HEK293 (cell line): ENCODE results near the gene FASN.
A peak's percentile ranks its signal among the peaks of the same experiment; 100 is the strongest.

Source experiments
- BCL11B ChIP-seq: fragments of 450-650 bp; formaldehyde crosslinking; IDR thresholded peaks from 2 replicates; pipeline ENCODE4 v1.5.1; 2016; ENCODE audit warnings: low read depth, missing biosample characterization, missing genetic modification characterization
- EGR2 ChIP-seq: fragments of 450-650 bp; formaldehyde crosslinking; IDR thresholded peaks from 2 replicates; pipeline ENCODE4 v1.5.1; 2016; ENCODE audit warnings: low read depth, missing biosample characterization, missing genetic modification characterization
- KLF10 ChIP-seq: fragments of 450-650 bp; IDR thresholded peaks from 2 replicates; pipeline ENCODE4 v1.5.1; 2018; ENCODE audit warnings: missing biosample characterization, mild to moderate bottlenecking, missing genetic modification characterization
- OVOL3 ChIP-seq: fragments of 450-650 bp; formaldehyde crosslinking; IDR thresholded peaks from 2 replicates; pipeline ENCODE4 v1.5.1; 2016; ENCODE audit warnings: missing biosample characterization, missing genetic modification characterization
- SCRT2 ChIP-seq: fragments of 450-650 bp; formaldehyde crosslinking; IDR thresholded peaks from 2 replicates; pipeline ENCODE4 v1.5.1; 2016; ENCODE audit warnings: missing biosample characterization, missing genetic modification characterization
- YY1 ChIP-seq: fragments of 450-650 bp; formaldehyde crosslinking; IDR thresholded peaks from 2 replicates; pipeline ENCODE4 v1.5.1; 2018; ENCODE audit warnings: missing biosample characterization, missing genetic modification characterization
- ZBTB7A ChIP-seq: fragments of 450-650 bp; formaldehyde crosslinking; IDR thresholded peaks from 2 replicates; pipeline ENCODE4 v1.5.1; 2016; ENCODE audit warnings: low read depth, missing biosample characterization, missing genetic modification characterization
- ZBTB8A ChIP-seq: fragments of 450-650 bp; formaldehyde crosslinking; IDR thresholded peaks from 2 replicates; pipeline ENCODE4 v1.5.1; 2016; ENCODE audit warnings: missing biosample characterization, missing genetic modification characterization
- ZFP37 ChIP-seq: fragments of 450-650 bp; formaldehyde crosslinking; IDR thresholded peaks from 2 replicates; pipeline ENCODE4 v1.5.1; 2016; ENCODE audit warnings: missing biosample characterization, missing genetic modification characterization
- ZIC2 ChIP-seq: fragments of 450-650 bp; formaldehyde crosslinking; IDR thresholded peaks from 2 replicates; pipeline ENCODE4 v1.5.1; 2016; ENCODE audit warnings: missing biosample characterization, missing genetic modification characterization
- ZNF274 ChIP-seq, 2 experiments: fragments of 200-500 bp in 1 of 2; fragments of 450-650 bp in 1 of 2; sonication (Bioruptor generic) in 1 of 2; formaldehyde crosslinking in 1 of 2; IDR thresholded peaks; 2 replicates each; pipeline versions ENCODE4 v1.5.1 to v1.6.1; 2014 to 2016; ENCODE audit warnings: borderline replicate concordance in 1 of 2, inconsistent platforms in 1 of 2, low read length in 1 of 2, missing biosample characterization in 1 of 2, missing genetic modification characterization in 1 of 2
- ZNF473 ChIP-seq: fragments of 450-650 bp; formaldehyde crosslinking; IDR thresholded peaks from 2 replicates; pipeline ENCODE4 v1.5.1; 2017; ENCODE audit warnings: missing biosample characterization, missing genetic modification characterization
- ZNF48 ChIP-seq: fragments of 450-650 bp; formaldehyde crosslinking; IDR thresholded peaks from 2 replicates; pipeline ENCODE4 v1.5.1; 2016; ENCODE audit warnings: missing biosample characterization, missing genetic modification characterization
- ZNF555 ChIP-seq: fragments of 450-650 bp; formaldehyde crosslinking; conservative IDR thresholded peaks from 2 replicates; pipeline ENCODE4 v1.5.1; 2017; ENCODE audit warnings: missing biosample characterization, mild to moderate bottlenecking, missing genetic modification characterization, inconsistent platforms
- ZNF558 ChIP-seq: fragments of 450-650 bp; formaldehyde crosslinking; IDR thresholded peaks from 2 replicates; pipeline ENCODE4 v1.5.1; 2016; ENCODE audit warnings: missing biosample characterization, missing genetic modification characterization
- ZNF561 ChIP-seq: fragments of 450-650 bp; IDR thresholded peaks from 2 replicates; pipeline ENCODE4 v1.5.1; 2018; ENCODE audit warnings: missing biosample characterization, missing genetic modification characterization, borderline replicate concordance
- ZNF571 ChIP-seq: fragments of 450-650 bp; formaldehyde crosslinking; IDR thresholded peaks from 2 replicates; pipeline ENCODE4 v1.5.0; 2017; ENCODE audit warnings: missing biosample characterization, missing genetic modification characterization
- ZNF585B ChIP-seq: fragments of 450-650 bp; formaldehyde crosslinking; IDR thresholded peaks from 2 replicates; pipeline ENCODE4 v1.5.1; 2016; ENCODE audit warnings: missing biosample characterization, missing genetic modification characterization
- ZNF596 ChIP-seq: fragments of 450-650 bp; IDR thresholded peaks from 2 replicates; pipeline ENCODE4 v1.5.0; 2018; ENCODE audit warnings: missing biosample characterization, mild to moderate bottlenecking, missing genetic modification characterization, moderate library complexity
- ZNF621 ChIP-seq: fragments of 450-650 bp; formaldehyde crosslinking; IDR thresholded peaks from 2 replicates; pipeline ENCODE4 v1.5.1; 2017; ENCODE audit warnings: missing biosample characterization, missing genetic modification characterization
- ZNF670 ChIP-seq: fragments of 450-650 bp; formaldehyde crosslinking; IDR thresholded peaks from 2 replicates; pipeline ENCODE4 v1.5.1; 2016; ENCODE audit warnings: missing biosample characterization, missing genetic modification characterization, low read depth
- ZNF76 ChIP-seq: fragments of 450-650 bp; formaldehyde crosslinking; IDR thresholded peaks from 2 replicates; pipeline ENCODE4; 2016; ENCODE audit warnings: low read depth, missing biosample characterization, missing genetic modification characterization, borderline replicate concordance
- TF ChIP-seq, protein P1 (sequence below): sonication (generic); formaldehyde crosslinking; IDR thresholded peaks from 2 replicates; pipeline ENCODE4 v1.8.1; 2022; ENCODE audit warnings: mild to moderate bottlenecking, moderate library complexity, missing genetic modification reagents
- TF ChIP-seq, protein P2 (sequence below): fragments of 450-650 bp; formaldehyde crosslinking; IDR thresholded peaks from 2 replicates; pipeline ENCODE4 v1.5.1; 2016; ENCODE audit warnings: missing biosample characterization, missing genetic modification characterization
- TF ChIP-seq, protein P3 (sequence below): fragments of 450-650 bp; formaldehyde crosslinking; conservative IDR thresholded peaks from 2 replicates; pipeline ENCODE4 v1.5.1; 2016; ENCODE audit warnings: low read depth, missing biosample characterization, missing genetic modification characterization
- TF ChIP-seq, protein P4 (sequence below): fragments of 450-650 bp; formaldehyde crosslinking; IDR thresholded peaks from 2 replicates; pipeline ENCODE4 v1.5.1; 2016; ENCODE audit warnings: missing biosample characterization, missing genetic modification characterization
- TF ChIP-seq, protein P5 (sequence below): fragments of 450-650 bp; formaldehyde crosslinking; IDR thresholded peaks from 2 replicates; pipeline ENCODE4 v1.5.1; 2016; ENCODE audit warnings: missing biosample characterization, missing genetic modification characterization

The FASN gene

DNA sequence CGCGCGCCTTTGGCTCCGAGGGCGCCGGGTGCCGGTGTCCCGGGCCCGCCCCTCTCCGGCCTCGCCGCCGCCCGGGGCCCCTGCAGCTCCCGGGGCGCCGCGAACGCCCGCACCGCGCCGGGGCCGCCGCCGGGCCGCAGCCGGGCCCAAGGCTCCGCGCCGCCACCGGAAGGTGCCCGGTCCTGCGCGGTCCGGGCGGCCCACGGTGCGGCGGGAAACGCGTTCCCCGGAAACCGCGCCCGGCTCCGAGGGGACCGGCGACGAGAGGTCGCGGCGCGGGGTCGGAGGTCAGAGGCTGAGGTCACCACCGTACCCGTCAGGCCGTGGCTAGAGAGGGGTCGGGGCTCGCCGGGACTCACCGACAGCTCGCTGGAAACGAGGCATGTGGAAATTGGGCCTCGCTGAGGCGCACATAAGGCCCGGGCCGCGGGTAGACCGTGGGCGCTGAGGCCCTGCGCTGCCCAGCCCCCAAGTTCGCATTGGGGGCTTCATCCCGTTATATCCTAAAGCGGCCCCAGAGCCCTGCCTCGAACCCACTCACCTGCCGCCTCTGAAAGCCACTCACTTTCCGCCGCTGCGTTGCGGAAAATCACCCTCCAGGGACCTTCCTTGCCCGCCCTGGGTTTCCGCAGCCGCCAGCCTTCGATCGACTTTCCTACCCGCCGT lies 32.3 kb downstream of the FASN start, which contains the start of gene DUS1L (continued):
- TF ChIP-seq SCRT2, result no peak
- TF ChIP-seq ZNF558 (tag by site-specific recombination), result no peak
- TF ChIP-seq, protein P1, sequence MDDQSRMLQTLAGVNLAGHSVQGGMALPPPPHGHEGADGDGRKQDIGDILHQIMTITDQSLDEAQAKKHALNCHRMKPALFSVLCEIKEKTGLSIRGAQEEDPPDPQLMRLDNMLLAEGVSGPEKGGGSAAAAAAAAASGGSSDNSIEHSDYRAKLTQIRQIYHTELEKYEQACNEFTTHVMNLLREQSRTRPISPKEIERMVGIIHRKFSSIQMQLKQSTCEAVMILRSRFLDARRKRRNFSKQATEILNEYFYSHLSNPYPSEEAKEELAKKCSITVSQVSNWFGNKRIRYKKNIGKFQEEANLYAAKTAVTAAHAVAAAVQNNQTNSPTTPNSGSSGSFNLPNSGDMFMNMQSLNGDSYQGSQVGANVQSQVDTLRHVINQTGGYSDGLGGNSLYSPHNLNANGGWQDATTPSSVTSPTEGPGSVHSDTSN (CRISPR knock-in tag), result peak; percentile 85; the same call in 1 of the 2 replicates
- no peak for TF ChIP-seq ZNF585B (tag by site-specific recombination)
- TF ChIP-seq BCL11B (tag by site-specific recombination), result peak; percentile 100
- peak; percentile 69 for TF ChIP-seq ZNF596 (tag by site-specific recombination)
- peak; percentile 75; the same call in 1 of the 2 replicates for TF ChIP-seq ZFP37 (tag by site-specific recombination)
- TF ChIP-seq ZNF561 (tag by site-specific recombination), result peak; percentile 90; the same call in 1 of the 2 replicates
- peak; percentile 53; the same call in 1 of the 2 replicates for TF ChIP-seq ZBTB8A (tag by site-specific recombination)
- TF ChIP-seq, protein P2, sequence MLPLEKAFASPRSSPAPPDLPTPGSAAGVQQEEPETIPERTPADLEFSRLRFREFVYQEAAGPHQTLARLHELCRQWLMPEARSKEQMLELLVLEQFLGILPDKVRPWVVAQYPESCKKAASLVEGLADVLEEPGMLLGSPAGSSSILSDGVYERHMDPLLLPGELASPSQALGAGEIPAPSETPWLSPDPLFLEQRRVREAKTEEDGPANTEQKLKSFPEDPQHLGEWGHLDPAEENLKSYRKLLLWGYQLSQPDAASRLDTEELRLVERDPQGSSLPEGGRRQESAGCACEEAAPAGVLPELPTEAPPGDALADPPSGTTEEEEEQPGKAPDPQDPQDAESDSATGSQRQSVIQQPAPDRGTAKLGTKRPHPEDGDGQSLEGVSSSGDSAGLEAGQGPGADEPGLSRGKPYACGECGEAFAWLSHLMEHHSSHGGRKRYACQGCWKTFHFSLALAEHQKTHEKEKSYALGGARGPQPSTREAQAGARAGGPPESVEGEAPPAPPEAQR (tag by site-specific recombination), result peak; percentile 61; the same call in 1 of the 2 replicates
- TF ChIP-seq, protein P3, sequence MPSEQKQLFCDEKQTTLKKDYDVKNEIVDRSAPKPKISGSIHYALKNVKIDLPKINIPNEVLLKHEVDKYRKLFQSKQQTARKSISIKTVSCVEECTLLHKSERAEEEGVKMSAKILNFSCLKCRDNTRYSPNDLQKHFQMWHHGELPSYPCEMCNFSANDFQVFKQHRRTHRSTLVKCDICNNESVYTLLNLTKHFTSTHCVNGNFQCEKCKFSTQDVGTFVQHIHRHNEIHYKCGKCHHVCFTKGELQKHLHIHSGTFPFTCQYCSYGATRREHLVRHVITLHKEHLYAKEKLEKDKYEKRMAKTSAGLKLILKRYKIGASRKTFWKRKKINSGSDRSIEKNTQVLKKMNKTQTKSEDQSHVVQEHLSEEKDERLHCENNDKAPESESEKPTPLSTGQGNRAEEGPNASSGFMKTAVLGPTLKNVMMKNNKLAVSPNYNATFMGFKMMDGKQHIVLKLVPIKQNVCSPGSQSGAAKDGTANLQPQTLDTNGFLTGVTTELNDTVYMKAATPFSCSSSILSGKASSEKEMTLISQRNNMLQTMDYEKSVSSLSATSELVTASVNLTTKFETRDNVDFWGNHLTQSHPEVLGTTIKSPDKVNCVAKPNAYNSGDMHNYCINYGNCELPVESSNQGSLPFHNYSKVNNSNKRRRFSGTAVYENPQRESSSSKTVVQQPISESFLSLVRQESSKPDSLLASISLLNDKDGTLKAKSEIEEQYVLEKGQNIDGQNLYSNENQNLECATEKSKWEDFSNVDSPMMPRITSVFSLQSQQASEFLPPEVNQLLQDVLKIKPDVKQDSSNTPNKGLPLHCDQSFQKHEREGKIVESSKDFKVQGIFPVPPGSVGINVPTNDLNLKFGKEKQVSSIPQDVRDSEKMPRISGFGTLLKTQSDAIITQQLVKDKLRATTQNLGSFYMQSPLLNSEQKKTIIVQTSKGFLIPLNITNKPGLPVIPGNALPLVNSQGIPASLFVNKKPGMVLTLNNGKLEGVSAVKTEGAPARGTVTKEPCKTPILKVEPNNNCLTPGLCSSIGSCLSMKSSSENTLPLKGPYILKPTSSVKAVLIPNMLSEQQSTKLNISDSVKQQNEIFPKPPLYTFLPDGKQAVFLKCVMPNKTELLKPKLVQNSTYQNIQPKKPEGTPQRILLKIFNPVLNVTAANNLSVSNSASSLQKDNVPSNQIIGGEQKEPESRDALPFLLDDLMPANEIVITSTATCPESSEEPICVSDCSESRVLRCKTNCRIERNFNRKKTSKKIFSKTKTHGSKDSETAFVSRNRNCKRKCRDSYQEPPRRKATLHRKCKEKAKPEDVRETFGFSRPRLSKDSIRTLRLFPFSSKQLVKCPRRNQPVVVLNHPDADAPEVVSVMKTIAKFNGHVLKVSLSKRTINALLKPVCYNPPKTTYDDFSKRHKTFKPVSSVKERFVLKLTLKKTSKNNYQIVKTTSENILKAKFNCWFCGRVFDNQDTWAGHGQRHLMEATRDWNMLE (tag by site-specific recombination), result peak; percentile 76
- TF ChIP-seq ZNF555, result no peak
- TF ChIP-seq, protein P4, sequence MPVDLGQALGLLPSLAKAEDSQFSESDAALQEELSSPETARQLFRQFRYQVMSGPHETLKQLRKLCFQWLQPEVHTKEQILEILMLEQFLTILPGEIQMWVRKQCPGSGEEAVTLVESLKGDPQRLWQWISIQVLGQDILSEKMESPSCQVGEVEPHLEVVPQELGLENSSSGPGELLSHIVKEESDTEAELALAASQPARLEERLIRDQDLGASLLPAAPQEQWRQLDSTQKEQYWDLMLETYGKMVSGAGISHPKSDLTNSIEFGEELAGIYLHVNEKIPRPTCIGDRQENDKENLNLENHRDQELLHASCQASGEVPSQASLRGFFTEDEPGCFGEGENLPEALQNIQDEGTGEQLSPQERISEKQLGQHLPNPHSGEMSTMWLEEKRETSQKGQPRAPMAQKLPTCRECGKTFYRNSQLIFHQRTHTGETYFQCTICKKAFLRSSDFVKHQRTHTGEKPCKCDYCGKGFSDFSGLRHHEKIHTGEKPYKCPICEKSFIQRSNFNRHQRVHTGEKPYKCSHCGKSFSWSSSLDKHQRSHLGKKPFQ (tag by site-specific recombination), result 0 out of 2 replicates have a peak, but pooled peaks have one; percentile 30
- TF ChIP-seq ZBTB7A (tag by site-specific recombination), result peak; percentile 97
- peak; percentile 63; the same call in 1 of the 2 replicates for TF ChIP-seq EGR2 (tag by site-specific recombination)
- TF ChIP-seq ZNF473 (tag by site-specific recombination), result no peak
- TF ChIP-seq ZNF621 (tag by site-specific recombination), result no peak
- peak; percentile 64; the same call in 1 of the 2 replicates for TF ChIP-seq OVOL3 (tag by site-specific recombination)
- no peak for TF ChIP-seq ZNF571 (tag by site-specific recombination)
- peak; percentile 80 for TF ChIP-seq YY1 (tag by site-specific recombination)
- no peak for TF ChIP-seq ZIC2
- peak; percentile 84 for TF ChIP-seq ZNF76 (tag by site-specific recombination)
- TF ChIP-seq, protein P5, sequence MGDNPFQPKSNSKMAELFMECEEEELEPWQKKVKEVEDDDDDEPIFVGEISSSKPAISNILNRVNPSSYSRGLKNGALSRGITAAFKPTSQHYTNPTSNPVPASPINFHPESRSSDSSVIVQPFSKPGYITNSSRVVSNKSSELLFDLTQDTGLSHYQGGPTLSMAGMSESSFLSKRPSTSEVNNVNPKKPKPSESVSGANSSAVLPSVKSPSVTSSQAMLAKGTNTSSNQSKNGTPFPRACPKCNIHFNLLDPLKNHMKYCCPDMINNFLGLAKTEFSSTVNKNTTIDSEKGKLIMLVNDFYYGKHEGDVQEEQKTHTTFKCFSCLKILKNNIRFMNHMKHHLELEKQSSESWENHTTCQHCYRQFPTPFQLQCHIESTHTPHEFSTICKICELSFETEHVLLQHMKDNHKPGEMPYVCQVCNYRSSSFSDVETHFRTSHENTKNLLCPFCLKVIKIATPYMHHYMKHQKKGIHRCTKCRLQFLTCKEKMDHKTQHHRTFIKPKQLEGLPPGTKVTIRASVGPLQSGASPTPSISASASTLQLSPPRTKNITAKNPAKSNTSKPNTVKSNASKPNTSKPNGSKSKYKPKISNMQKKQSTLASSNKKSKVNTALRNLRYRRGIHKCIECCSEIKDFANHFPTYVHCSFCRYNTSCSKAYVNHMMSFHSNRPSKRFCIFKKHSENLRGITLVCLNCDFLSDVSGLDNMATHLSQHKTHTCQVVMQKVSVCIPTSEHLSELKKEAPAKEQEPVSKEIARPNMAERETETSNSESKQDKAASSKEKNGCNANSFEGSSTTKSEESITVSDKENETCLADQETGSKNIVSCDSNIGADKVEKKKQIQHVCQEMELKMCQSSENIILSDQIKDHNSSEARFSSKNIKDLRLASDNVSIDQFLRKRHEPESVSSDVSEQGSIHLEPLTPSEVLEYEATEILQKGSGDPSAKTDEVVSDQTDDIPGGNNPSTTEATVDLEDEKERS (tag by site-specific recombination), result no peak
- TF ChIP-seq ZNF274 (IDR thresholded peaks at IDR 0.05; ENCODE audit: low read length), result no peak
- no peak for TF ChIP-seq ZNF274 (tag by site-specific recombination; IDR thresholded peaks at IDR 0.05; ENCODE audit: borderline replicate concordance)
- peak; percentile 65; the same call in 1 of the 2 replicates for TF ChIP-seq KLF10
- no peak for TF ChIP-seq ZNF48 (tag by site-specific recombination)
- no peak for TF ChIP-seq ZNF670 (tag by site-specific recombination)
